Neuronal stem cell (in vitro differentiated cells): ENCODE measurements around the gene GPR35.

ENCODE experiments used
- DNase-seq: peaks from one replicate; pipeline ENCODE4 v3.0.0-alpha.2; 2013; ENCODE audit warnings: low spot score
- H2AFZ ChIP-seq: one replicate; pipeline ENCODE4 v1.6.1; 2013; ENCODE audit warnings: mild to moderate bottlenecking, low read length, inconsistent platforms
- H2AK5ac ChIP-seq: 2 replicates; pipeline ENCODE4 v1.6.1; 2013; ENCODE audit warnings: low read depth, mild to moderate bottlenecking, inconsistent platforms, low read length, moderate library complexity, mixed read lengths
- H2BK120ac ChIP-seq: 2 replicates; pipeline ENCODE4 v1.6.1; 2013; ENCODE audit warnings: low read depth, mild to moderate bottlenecking, inconsistent platforms, low read length, moderate library complexity, mixed read lengths
- H2BK12ac ChIP-seq: one replicate; pipeline ENCODE4 v1.6.1; 2013; ENCODE audit warnings: low read length, inconsistent platforms
- H2BK15ac ChIP-seq: 2 replicates; pipeline ENCODE4 v1.6.1; 2013; ENCODE audit warnings: mild to moderate bottlenecking, low read length, inconsistent platforms, mixed read lengths
- H2BK5ac ChIP-seq: one replicate; pipeline ENCODE4 v1.6.1; 2013; ENCODE audit warnings: inconsistent platforms, mild to moderate bottlenecking, low read length, moderate library complexity
- H3K14ac ChIP-seq: one replicate; pipeline ENCODE4 v1.6.1; 2013; ENCODE audit warnings: low read length, inconsistent platforms
- H3K18ac ChIP-seq: 2 replicates; pipeline ENCODE4 v1.6.1; 2013; ENCODE audit warnings: low read length, inconsistent platforms
- H3K23ac ChIP-seq: 2 replicates; pipeline ENCODE4 v1.6.1; 2013; ENCODE audit warnings: low read depth, mild to moderate bottlenecking, mixed read lengths, low read length, inconsistent platforms; ENCODE audit not compliant: poor library complexity
- H3K27ac ChIP-seq: replicated peaks from 3 replicates; pipeline ENCODE4 v1.5.1; 2013; ENCODE audit warnings: low read length, inconsistent platforms
- H3K27me3 ChIP-seq, 3 experiments: 2 replicates each; pipeline ENCODE4 v1.6.1; 2013; ENCODE audit warnings: low read length in 3 of 3, mild to moderate bottlenecking in 2 of 3, inconsistent platforms in 1 of 3, low read depth in 1 of 3, mixed read lengths in 1 of 3, moderate library complexity in 1 of 3; ENCODE audit not compliant: control insufficient read depth in 3 of 3, insufficient read depth in 3 of 3
- H3K36me3 ChIP-seq, 2 donors: replicated peaks in 1 of 2; 2 replicates each; pipeline ENCODE4 v1.6.1; 2013; ENCODE audit warnings: low read length in 2 of 2; ENCODE audit not compliant: control insufficient read depth in 2 of 2, insufficient read depth in 2 of 2
- H3K4ac ChIP-seq: 2 replicates; pipeline ENCODE4 v1.6.1; 2013; ENCODE audit warnings: inconsistent platforms, mild to moderate bottlenecking, low read length, moderate library complexity
- H3K4me1 ChIP-seq, 2 donors: 1 replicate in 1 of 2; 2 replicates in 1 of 2; pipeline ENCODE4 v1.6.1; 2013; ENCODE audit warnings: low read length in 2 of 2, low read depth in 1 of 2; ENCODE audit not compliant: control insufficient read depth in 2 of 2, insufficient read depth in 1 of 2
- H3K4me2 ChIP-seq: one replicate; pipeline ENCODE4 v1.6.1; 2013; ENCODE audit warnings: mild to moderate bottlenecking, low read length, inconsistent platforms; ENCODE audit not compliant: insufficient read depth, poor library complexity, severe bottlenecking
- H3K4me3 ChIP-seq, 2 donors: 2 replicates each; pipeline ENCODE4 v1.5.1; 2013; ENCODE audit warnings: low read length in 2 of 2, mild to moderate bottlenecking in 2 of 2, inconsistent platforms in 1 of 2, moderate library complexity in 1 of 2
- H3K79me1 ChIP-seq: one replicate; pipeline ENCODE4 v1.6.1; 2013; ENCODE audit warnings: low read depth, mild to moderate bottlenecking, inconsistent platforms, low read length, moderate library complexity
- H3K9ac ChIP-seq: one replicate; pipeline ENCODE4 v1.6.1; 2013; ENCODE audit warnings: mild to moderate bottlenecking, low read depth, low read length, inconsistent platforms; ENCODE audit not compliant: poor library complexity
- H3K9me3 ChIP-seq, 2 donors: replicated peaks in 1 of 2; 2 replicates each; pipeline versions ENCODE3 to v1.6.1; 2013; ENCODE audit warnings: low read length in 2 of 2, mild to moderate bottlenecking in 2 of 2, inconsistent platforms in 1 of 2, low read depth in 1 of 2, mixed read lengths in 1 of 2, moderate library complexity in 1 of 2; ENCODE audit not compliant: control insufficient read depth in 2 of 2, insufficient read depth in 1 of 2
- H4K8ac ChIP-seq: one replicate; pipeline ENCODE4 v1.6.1; 2013; ENCODE audit warnings: low read depth, mild to moderate bottlenecking, inconsistent platforms, low read length, moderate library complexity
- H4K91ac ChIP-seq: one replicate; pipeline ENCODE4 v1.6.1; 2013; ENCODE audit warnings: low read length, low read depth, mild to moderate bottlenecking, inconsistent platforms; ENCODE audit not compliant: poor library complexity
- WGBS, 2 donors: extraction: QIAGEN DNeasy Blood & Tissue Kit; methylation state at CpG; one replicate each; pipeline ENCODE4 v1.1.7; 2013; ENCODE audit warnings: missing lambda C conversion rate in 2 of 2, mixed read lengths in 1 of 2; ENCODE audit not compliant: insufficient read length in 2 of 2, insufficient replicate concordance in 1 of 2; ENCODE audit errors: extremely low coverage in 2 of 2; 5-methylcytosine and 5-hydroxymethylcytosine counted together

GPR35 gene

DNA sequence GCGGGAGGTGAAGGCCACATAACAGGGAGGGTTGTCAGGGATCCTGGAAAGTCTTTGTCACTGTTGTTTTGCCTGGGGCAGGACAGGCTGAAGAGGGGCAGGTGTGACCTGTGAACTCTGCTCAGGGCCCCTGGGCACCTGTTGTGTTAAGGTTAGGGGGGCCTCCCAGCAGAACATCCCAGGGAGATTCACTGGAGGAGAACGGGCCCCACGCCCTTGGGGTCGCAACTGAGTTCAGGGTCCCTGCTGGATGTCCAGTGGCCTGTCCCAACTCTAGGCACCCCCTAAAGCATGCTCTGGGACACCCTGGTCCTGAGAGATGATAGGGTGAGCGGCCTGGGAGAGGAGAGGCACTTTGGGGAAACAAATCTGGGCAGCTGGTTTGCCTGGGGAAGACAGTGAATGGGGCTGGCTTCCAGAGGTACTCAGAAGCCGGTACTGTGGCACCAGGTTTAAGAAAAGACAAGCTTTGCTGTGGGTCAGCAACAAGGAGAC is 22.9 kb downstream of the GPR35 start:
- Histone ChIP-seq H3K9me3 (peaks cover 0 to 5% of the 10 kb centered on the region in 2 donors), H2BK5ac (peak overlapping the region; percentile 6), H3K14ac (peak overlapping the region; percentile 1), H3K23ac (peak overlapping the region; percentile 48), H2BK12ac (no peak overlapping the region), H3K79me1 (no peaks in the 10 kb centered on the region), H3K36me3 (no peaks in the 10 kb centered on the region), H2AFZ (no peak overlapping the region), H3K27me3 (peaks cover 0 to 59% (median 0%) of the 10 kb centered on the region in 3 experiments), H3K18ac (peak overlapping the region; percentile 44), H3K4ac (no peak overlapping the region), H2AK5ac (peak overlapping the region; percentile 89), H3K4me2 (no peak overlapping the region), H3K4me1 (peaks cover 4 to 11% of the 10 kb centered on the region in 2 donors), H3K4me3 (no peak overlapping the region), H4K91ac (no peak overlapping the region), H3K27ac (no peak overlapping the region), H2BK15ac (no peak overlapping the region), H2BK120ac (no peak overlapping the region), H4K8ac (no peak overlapping the region), H3K9ac (no peak overlapping the region)
- DNase-seq = no peak
- no CpG with 5 or more reads among the region's 6 CpGs for WGBS, 2 donors

DNA sequence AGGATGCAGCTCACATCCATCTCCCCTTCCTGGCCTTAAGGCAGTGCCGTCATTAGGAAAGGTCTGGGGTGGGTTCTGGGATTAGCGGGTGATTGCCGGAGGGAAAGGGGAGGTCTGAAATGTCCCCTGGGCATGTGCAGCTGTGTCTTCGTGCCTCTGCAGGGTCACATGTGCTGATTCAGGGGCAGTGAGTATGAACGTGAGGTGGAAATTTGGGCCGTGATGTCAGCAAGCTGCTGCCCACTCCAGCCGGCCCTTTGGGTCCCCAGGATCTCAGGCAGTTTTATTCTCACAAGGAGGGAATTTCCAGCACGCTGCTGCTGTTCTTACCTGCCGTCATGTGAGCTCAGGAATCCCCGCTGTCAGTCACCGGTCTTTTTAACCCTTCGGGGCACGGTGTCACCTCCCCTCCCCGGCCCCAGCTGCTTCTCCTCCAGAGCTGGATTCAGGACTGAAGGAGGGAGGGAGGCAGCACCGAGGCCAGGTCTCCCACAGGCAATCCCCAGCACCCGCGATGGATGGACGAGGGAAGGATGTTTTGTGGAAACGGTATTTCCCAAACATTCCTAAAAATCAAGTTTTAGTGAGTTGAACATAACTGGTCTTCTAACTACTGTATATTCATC is 23.5 kb downstream of the GPR35 start:
- Histone ChIP-seq H4K91ac (no peak overlapping the region), H3K23ac (no peak overlapping the region), H3K9ac (no peak overlapping the region), H2BK15ac (no peak overlapping the region), H4K8ac (no peak overlapping the region), H2BK5ac (no peak overlapping the region), H3K9me3 (peaks cover 0 to 5% of the 10 kb centered on the region in 2 donors), H3K79me1 (no peaks in the 10 kb centered on the region), H3K4me1 (peaks cover 4 to 11% of the 10 kb centered on the region in 2 donors), H2AFZ (no peak overlapping the region), H3K27ac (no peak overlapping the region), H3K4me2 (no peak overlapping the region), H3K36me3 (no peaks in the 10 kb centered on the region), H3K27me3 (peaks cover 0 to 59% (median 0%) of the 10 kb centered on the region in 3 experiments), H3K4ac (no peak overlapping the region), H3K4me3 (no peak overlapping the region), H3K14ac (peak overlapping the region; percentile 1), H2AK5ac (no peak overlapping the region), H2BK120ac (no peak overlapping the region), H3K18ac (peak overlapping the region; percentile 18), H2BK12ac (no peak overlapping the region)
- no peak for DNase-seq
- WGBS, 2 donors = no CpG with 5 or more reads among the region's 19 CpGs

DNA sequence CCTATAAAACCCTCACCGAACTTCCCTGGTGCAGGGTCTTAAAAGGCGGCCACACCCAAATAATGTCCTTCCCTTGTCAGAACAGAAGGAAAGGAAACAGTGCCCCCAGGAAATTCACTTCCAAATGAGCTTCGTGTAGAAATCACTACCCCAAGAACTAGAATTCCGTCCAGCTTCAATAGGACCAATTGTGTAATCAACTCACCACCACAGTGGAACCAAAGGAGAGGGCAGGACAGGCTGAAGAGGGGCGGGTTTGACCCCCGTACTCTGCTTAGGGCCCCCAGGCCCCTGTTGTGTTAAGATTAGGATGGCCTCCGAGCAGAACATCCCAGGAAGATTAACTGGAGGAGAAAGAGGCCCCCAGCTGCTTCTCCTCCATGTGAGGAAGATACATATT is 24.1 kb downstream of the GPR35 start:
- Histone ChIP-seq H2BK15ac (no peak overlapping the region), H3K79me1 (no peaks in the 10 kb centered on the region), H2AFZ (no peak overlapping the region), H2BK120ac (no peak overlapping the region), H3K4me2 (no peak overlapping the region), H3K4ac (no peak overlapping the region), H2BK12ac (no peak overlapping the region), H3K36me3 (no peaks in the 10 kb centered on the region), H4K8ac (no peak overlapping the region), H3K9me3 (peaks cover 0 to 5% of the 10 kb centered on the region in 2 donors), H3K18ac (no peak overlapping the region), H3K4me1 (peaks cover 4 to 11% of the 10 kb centered on the region in 2 donors), H3K23ac (no peak overlapping the region), H3K14ac (no peak overlapping the region), H4K91ac (no peak overlapping the region), H3K27me3 (peaks cover 0 to 58% (median 0%) of the 10 kb centered on the region in 3 experiments), H3K9ac (no peak overlapping the region), H2BK5ac (no peak overlapping the region), H2AK5ac (no peak overlapping the region), H3K27ac (no peak overlapping the region), H3K4me3 (no peak overlapping the region)
- DNase-seq = no peak
- WGBS, 2 donors = no CpG with 5 or more reads among the region's 7 CpGs

DNA sequence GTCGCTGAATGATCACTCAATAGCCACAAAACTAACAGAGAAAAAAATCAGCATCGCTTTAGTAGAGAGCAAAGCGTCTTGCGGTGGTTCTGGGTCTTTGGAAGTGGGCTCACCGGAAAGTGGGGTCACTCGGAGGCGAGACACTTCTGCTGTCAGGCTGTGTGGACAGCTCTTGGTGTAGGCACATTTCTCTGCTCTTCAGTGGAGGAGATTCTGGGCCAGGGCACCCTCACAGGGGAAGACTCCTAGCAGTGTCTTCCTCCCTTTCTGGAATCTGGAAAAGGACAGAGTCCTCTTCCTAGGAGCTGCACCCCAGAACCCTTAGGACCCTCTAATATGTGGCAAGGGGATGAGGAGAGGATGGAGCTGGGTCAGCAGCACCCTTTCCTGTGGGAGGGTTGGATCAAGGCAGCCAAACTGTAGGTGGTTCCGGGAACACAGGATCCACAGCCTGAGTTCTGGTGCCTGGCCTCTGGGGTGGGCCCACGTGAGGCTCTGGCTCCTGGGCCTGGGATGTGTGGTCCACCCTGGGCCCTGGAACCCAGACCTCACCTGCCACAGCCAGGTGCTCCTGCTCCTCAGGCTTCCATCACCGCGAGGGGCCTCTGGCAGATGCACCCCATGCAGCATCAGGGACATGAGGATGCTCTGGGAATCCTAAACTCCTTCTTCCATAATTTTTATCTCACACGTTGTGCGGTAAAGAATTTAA is 25.1 kb downstream of the GPR35 start:
- no peak overlapping the region for H3K4me2 ChIP-seq
- no peak overlapping the region for H3K9ac ChIP-seq
- H4K91ac ChIP-seq = no peak overlapping the region
- H4K8ac ChIP-seq = peak overlapping the region; percentile 75
- no peaks in the 10 kb centered on the region for H3K79me1 ChIP-seq
- H3K4me3 ChIP-seq = no peak overlapping the region
- H3K27me3 ChIP-seq = peaks cover 0 to 65% (median 0%) of the 10 kb centered on the region in 3 experiments
- H2BK15ac ChIP-seq = no peak overlapping the region
- H3K27ac ChIP-seq = no peak overlapping the region
- H3K4me1 ChIP-seq = peaks cover 4 to 8% of the 10 kb centered on the region in 2 donors
- H2AK5ac ChIP-seq = no peak overlapping the region
- no peak overlapping the region for H2BK12ac ChIP-seq
- H3K23ac ChIP-seq = no peak overlapping the region
- no peak overlapping the region for H2BK120ac ChIP-seq
- no peaks in the 10 kb centered on the region for H3K36me3 ChIP-seq
- H2AFZ ChIP-seq = no peak overlapping the region
- DNase-seq = no peak
- peaks cover 0 to 5% of the 10 kb centered on the region in 2 donors for H3K9me3 ChIP-seq
- H3K14ac ChIP-seq = no peak overlapping the region
- no peak overlapping the region for H3K18ac ChIP-seq
- no CpG with 5 or more reads among the region's 13 CpGs for WGBS, 2 donors
- H2BK5ac ChIP-seq = no peak overlapping the region
- H3K4ac ChIP-seq = no peak overlapping the region
